Measurements from ENCODE around the gene RHOU.

The RHOU gene

DNA sequence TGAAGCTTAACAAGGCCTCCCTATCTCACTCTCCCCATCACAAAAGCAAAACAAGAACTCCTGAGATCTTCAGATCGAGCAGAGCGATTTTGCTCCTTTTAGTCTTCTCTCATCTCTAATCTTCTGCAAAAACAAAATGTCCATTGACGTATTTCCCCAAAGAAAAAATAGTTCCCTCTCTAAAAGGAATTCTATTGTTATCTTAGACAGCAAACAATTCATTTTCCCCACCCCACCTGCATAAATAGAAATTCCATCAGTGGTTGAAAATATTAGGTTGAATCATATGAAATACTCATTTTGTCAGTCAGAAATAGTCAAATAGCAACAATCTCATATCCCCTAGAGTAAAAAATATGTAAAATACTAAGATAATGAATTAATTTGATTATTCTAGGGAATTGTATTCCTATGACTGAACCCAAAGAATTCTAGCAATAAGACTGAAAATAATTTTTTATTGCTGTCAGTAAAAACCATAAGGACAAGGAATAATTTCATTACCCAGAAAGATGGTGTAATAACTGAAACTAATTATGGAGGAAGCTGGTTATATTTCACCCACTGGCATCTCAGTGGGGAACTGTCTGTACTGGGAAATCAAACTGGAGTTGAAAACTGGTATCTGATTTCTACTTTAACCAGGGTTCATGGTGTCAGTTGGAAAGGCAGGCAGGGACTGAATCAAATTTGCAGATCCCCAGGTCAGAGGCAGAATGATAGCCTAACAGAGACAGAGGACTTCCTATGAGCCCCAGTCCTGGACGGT is 51.3 kb downstream of the RHOU start:
- intact Hi-C loops (cut with DNase I; ENCODE audit: low total_unique reads): no loop called here
- no peak for DNase-seq
- Histone ChIP-seq H3K27me3 (no peaks in the 10 kb centered on the region), H3K36me3 (no peaks in the 10 kb centered on the region), H3K9me3 (no peaks in the 10 kb centered on the region), H3K4me3 (no peak overlapping the region), H3K4me1 (no peaks in the 10 kb centered on the region), H3K27ac (no peak overlapping the region)
- TF ChIP-seq, protein P1, sequence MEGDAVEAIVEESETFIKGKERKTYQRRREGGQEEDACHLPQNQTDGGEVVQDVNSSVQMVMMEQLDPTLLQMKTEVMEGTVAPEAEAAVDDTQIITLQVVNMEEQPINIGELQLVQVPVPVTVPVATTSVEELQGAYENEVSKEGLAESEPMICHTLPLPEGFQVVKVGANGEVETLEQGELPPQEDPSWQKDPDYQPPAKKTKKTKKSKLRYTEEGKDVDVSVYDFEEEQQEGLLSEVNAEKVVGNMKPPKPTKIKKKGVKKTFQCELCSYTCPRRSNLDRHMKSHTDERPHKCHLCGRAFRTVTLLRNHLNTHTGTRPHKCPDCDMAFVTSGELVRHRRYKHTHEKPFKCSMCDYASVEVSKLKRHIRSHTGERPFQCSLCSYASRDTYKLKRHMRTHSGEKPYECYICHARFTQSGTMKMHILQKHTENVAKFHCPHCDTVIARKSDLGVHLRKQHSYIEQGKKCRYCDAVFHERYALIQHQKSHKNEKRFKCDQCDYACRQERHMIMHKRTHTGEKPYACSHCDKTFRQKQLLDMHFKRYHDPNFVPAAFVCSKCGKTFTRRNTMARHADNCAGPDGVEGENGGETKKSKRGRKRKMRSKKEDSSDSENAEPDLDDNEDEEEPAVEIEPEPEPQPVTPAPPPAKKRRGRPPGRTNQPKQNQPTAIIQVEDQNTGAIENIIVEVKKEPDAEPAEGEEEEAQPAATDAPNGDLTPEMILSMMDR (IDR thresholded peaks at IDR 0.05): no peak

DNA sequence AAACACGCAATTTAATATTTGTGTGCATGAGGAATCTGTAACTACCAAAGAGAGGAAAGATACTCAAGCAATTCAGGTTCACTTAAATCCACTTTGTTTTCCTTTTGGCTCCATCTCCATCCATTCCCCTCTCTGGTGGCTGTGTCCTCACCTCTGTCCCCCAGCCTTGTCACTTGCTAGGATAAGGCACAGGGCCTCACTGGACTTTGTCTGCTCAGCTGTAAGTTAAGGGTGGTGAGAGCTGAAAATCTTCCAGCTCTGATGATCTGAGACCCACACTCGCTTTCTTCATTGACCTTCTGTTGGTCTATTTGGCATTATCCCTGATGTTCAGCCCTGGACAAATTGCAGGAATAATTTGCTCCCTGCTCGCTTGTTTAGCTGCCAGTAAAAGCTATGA is 56.5 kb downstream of the RHOU start:
- intact Hi-C loops (cut with DNase I; ENCODE audit: low total_unique reads): no loop called here
- no peak overlapping the region for H3K27ac ChIP-seq
- H3K4me1 ChIP-seq: no peaks in the 10 kb centered on the region

DNA sequence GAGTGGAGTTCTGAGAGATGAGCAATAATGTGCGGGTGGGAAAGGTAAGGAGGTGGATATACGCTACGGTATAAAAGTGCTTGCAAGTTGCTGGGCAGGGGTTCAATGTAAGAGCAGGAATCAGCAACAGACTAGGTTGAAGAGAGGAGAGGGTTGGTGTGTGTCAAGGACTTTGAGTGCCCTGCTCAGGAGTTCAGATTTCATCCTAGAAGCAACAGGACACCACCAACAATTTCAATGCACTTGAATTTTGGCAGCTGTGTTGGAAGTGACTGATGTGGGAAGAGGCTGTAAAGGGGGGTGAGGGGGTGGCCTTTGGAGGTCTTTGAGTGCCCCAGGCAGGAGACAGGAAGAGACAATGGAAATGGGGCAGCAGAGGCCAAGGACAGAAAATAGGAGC is 57.3 kb downstream of the RHOU start:
- Histone ChIP-seq H3K27me3 (no peaks in the 10 kb centered on the region), H3K27ac (no peak overlapping the region), H3K9me3 (no peaks in the 10 kb centered on the region), H3K36me3 (no peaks in the 10 kb centered on the region), H3K4me1 (no peaks in the 10 kb centered on the region), H3K4me3 (no peak overlapping the region)
- TF ChIP-seq, protein P1 (IDR thresholded peaks at IDR 0.05): no peak
- no peak for DNase-seq
- intact Hi-C loops (cut with DNase I; ENCODE audit: low total_unique reads): no loop called here

More for the DNA sequence above, 56.5 kb downstream of the RHOU start:
- TF ChIP-seq, protein P1 (IDR thresholded peaks at IDR 0.05): no peak
- H3K4me3 ChIP-seq: no peak overlapping the region
- no peaks in the 10 kb centered on the region for H3K27me3 ChIP-seq
- no peaks in the 10 kb centered on the region for H3K36me3 ChIP-seq
- no peaks in the 10 kb centered on the region for H3K9me3 ChIP-seq
- DNase-seq: no peak

DNA sequence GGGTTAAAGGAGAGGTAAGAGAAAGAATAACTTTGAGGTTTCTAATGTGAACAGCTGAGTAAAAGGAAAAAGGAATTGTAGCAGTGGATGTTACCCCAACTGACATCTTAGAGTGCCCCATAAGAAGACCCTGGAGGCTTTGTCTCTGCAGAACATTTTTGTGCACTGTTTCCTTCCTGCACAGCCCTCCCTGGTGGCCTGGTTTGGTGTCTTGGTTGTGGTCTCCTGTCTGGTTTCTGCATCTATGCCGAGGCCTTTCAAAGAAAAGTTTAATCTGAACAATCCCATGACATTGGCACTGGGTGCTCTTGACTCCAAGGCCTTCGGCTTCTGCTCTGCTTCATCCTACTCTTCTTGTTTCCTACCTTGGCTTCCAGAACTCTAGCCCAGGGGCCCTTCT is 57.8 kb downstream of the RHOU start:
- no peak overlapping the region for H3K4me3 ChIP-seq
- no peaks in the 10 kb centered on the region for H3K4me1 ChIP-seq
- no peaks in the 10 kb centered on the region for H3K36me3 ChIP-seq
- no peak overlapping the region for H3K27ac ChIP-seq
- TF ChIP-seq, protein P1 (IDR thresholded peaks at IDR 0.05): no peak
- DNase-seq: no peak
- H3K27me3 ChIP-seq: no peaks in the 10 kb centered on the region
- H3K9me3 ChIP-seq: no peaks in the 10 kb centered on the region
- intact Hi-C loops (cut with DNase I; ENCODE audit: low total_unique reads): no loop called here

DNA sequence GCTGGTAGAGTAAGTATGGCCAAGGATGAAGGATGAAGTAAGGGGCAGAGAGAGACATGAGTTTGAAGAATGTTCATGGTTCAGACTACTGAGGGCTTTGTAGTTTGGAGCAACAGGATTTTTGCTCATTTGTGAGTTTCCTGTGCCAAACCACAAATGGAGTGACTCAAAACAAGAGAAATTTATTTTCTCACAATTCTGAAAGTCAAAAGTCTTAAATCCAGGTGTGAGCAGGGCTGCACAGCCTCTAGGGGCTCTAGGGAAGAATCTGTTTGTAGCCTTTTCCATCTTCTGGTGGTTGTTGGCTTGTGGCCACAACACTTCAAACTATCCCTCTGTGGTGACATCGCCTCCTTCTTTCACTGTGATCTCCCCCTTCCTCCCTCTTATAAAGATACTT is 58.9 kb downstream of the RHOU start:
- intact Hi-C loops (cut with DNase I; ENCODE audit: low total_unique reads): no loop called here
- Histone ChIP-seq H3K27me3 (no peaks in the 10 kb centered on the region), H3K4me3 (no peak overlapping the region), H3K36me3 (no peaks in the 10 kb centered on the region), H3K27ac (no peak overlapping the region), H3K4me1 (no peaks in the 10 kb centered on the region), H3K9me3 (no peaks in the 10 kb centered on the region)
- TF ChIP-seq, protein P1 (IDR thresholded peaks at IDR 0.05): no peak
- no peak for DNase-seq

All from tibial artery (tissue), 4 donors.